Measurements from ENCODE around the gene PPP1R18. TPM values are rescaled to one million over a fixed set of nuclear protein-coding genes. Genes with fewer than 3 reads are reported as not detected.
A peak's percentile ranks its signal among the peaks of the same experiment; 100 is the strongest.

PPP1R18 gene
- total RNA-seq, 2 experiments from 2014 or later = 65.2 to 106 TPM

GRCh38 chr6:30684386-30685156, 1.9 kb downstream of the PPP1R18 start:
- peaks cover 64% of the 10 kb centered on the region for H3K36me3 ChIP-seq (ENCODE audit: insufficient read depth, low read length)
- H2AFZ ChIP-seq (ENCODE audit: low read length) = no peak overlapping the region
- intact Hi-C loops (cut with micrococcal nuclease; ENCODE audit: unreplicated experiment) = loop anchor here (5.0 to 10.0 kb wide), 2 partner anchors 67 to 810 kb away; partner anchors contain the start of genes MICB, MRPS18B and PPP1R10
- TF ChIP-seq CTCF (conservative IDR thresholded peaks at IDR 0.05; ENCODE audit: low read length) = no peak
- TF ChIP-seq EZH2phosphoT487 (IDR thresholded peaks at IDR 0.05; ENCODE audit: borderline replicate concordance, low read depth, low read length) = no peak
- DNase-seq (ENCODE audit: low spot score) = peak; percentile 71
- CTCF ChIA-PET (ENCODE audit: unreplicated experiment) = interaction anchor here (0.6 to 1.0 kb wide), 2 partner anchors 39 to 143 kb away, joined by 3 read pairs; no protein-coding TSS in a partner anchor
- peaks cover 43% of the 10 kb centered on the region for H3K4me1 ChIP-seq (ENCODE audit: insufficient read depth, low read length, poor library complexity, severe bottlenecking)
- BruUV-seq (replicated peaks) = no TSS peak
- POLR2A ChIA-PET = interaction anchor here (0.8 to 2.7 kb wide), 4 partner anchors 9 to 38 kb away, joined by 4 to 14 read pairs (median 5); partner anchors contain the start of genes MDC1 and TUBB
- no peaks in the 10 kb centered on the region for H3K9me3 ChIP-seq (ENCODE audit: low read length)
- peaks cover 92% of the 10 kb centered on the region for H3K79me2 ChIP-seq (ENCODE audit: insufficient read depth, low read depth, low read length)
- H3K9me2 ChIP-seq (ENCODE audit: insufficient read depth, low read length) = no peaks in the 10 kb centered on the region
- H3K27ac ChIP-seq (ENCODE audit: low read depth, low read length, poor library complexity, severe bottlenecking) = peak overlapping the region; percentile 95
- H3K4me3 ChIP-seq (ENCODE audit: low read depth, low read length, poor library complexity, severe bottlenecking) = peak overlapping the region; percentile 95
- H3K4me2 ChIP-seq (ENCODE audit: low read length) = peak overlapping the region; percentile 99
- H4K20me1 ChIP-seq (ENCODE audit: insufficient read depth, low read length) = peaks cover 13% of the 10 kb centered on the region; the same call in 1 of the 2 replicates

GRCh38 chr6:30683980-30684338, 2.5 kb downstream of the PPP1R18 start:
- CTCF ChIA-PET (ENCODE audit: unreplicated experiment) = no interaction called here
- H3K4me2 ChIP-seq (ENCODE audit: low read length) = peak overlapping the region; percentile 99
- no peak for DNase-seq (ENCODE audit: low spot score)
- POLR2A ChIA-PET = interaction anchor here (0.8 to 2.7 kb wide), 2 partner anchors 9 to 36 kb away, joined by 5 to 14 read pairs; partner anchors contain the start of gene TUBB
- no TSS peak for BruUV-seq (replicated peaks)
- peaks cover 92% of the 10 kb centered on the region for H3K79me2 ChIP-seq (ENCODE audit: insufficient read depth, low read depth, low read length)
- intact Hi-C loops (cut with micrococcal nuclease; ENCODE audit: unreplicated experiment) = loop anchor here (10.0 kb wide), 1 partner anchor 811 kb away; the partner anchor contains the start of gene MICB
- no peak for TF ChIP-seq EZH2phosphoT487 (IDR thresholded peaks at IDR 0.05; ENCODE audit: borderline replicate concordance, low read depth, low read length)
- TF ChIP-seq CTCF (conservative IDR thresholded peaks at IDR 0.05; ENCODE audit: low read length) = no peak
- peaks cover 40% of the 10 kb centered on the region for H3K4me1 ChIP-seq (ENCODE audit: insufficient read depth, low read length, poor library complexity, severe bottlenecking)
- H3K27ac ChIP-seq (ENCODE audit: low read depth, low read length, poor library complexity, severe bottlenecking) = peak overlapping the region; percentile 95
- peaks cover 70% of the 10 kb centered on the region for H3K36me3 ChIP-seq (ENCODE audit: insufficient read depth, low read length)
- H2AFZ ChIP-seq (ENCODE audit: low read length) = no peak overlapping the region
- peaks cover 13% of the 10 kb centered on the region; the same call in 1 of the 2 replicates for H4K20me1 ChIP-seq (ENCODE audit: insufficient read depth, low read length)
- H3K9me2 ChIP-seq (ENCODE audit: insufficient read depth, low read length) = no peaks in the 10 kb centered on the region
- H3K9me3 ChIP-seq (ENCODE audit: low read length) = no peaks in the 10 kb centered on the region
- peak overlapping the region; percentile 95 for H3K4me3 ChIP-seq (ENCODE audit: low read depth, low read length, poor library complexity, severe bottlenecking)
